Stimulated activated CD8-positive, alpha-beta memory T cell treated with anti-CD3 and anti-CD28 coated beads, Interleukin-15, amount 100 ng/mL, for 48 hours (primary cell): ENCODE measurements around the gene NUP210.

Source experiments
- DNase-seq, 2 donors: peaks; one replicate each; pipeline ENCODE4 v3.0.0-alpha.2; 2020; ENCODE audit warnings: low read depth in 2 of 2

Gene NUP210

DNA sequence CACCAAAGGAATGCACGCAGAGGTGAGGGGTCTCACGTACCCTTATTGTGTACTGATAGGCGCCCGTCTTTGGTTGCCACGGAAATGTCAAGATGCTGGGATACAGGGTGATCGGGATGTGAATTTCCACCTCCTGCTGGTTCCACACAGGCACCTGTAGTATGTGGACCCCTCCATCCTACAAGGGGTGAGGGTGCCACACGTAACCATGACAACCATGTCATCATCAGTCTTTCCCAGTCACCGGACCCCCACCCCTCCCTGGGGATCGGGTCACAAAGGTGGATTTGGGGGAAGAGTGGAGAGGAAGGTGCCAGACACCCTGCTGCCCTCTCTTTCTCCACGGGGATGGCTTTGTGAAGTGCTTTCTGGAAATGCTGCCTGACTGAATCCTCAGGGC lies 44.7 kb downstream of the NUP210 start:
- no peak for DNase-seq

DNA sequence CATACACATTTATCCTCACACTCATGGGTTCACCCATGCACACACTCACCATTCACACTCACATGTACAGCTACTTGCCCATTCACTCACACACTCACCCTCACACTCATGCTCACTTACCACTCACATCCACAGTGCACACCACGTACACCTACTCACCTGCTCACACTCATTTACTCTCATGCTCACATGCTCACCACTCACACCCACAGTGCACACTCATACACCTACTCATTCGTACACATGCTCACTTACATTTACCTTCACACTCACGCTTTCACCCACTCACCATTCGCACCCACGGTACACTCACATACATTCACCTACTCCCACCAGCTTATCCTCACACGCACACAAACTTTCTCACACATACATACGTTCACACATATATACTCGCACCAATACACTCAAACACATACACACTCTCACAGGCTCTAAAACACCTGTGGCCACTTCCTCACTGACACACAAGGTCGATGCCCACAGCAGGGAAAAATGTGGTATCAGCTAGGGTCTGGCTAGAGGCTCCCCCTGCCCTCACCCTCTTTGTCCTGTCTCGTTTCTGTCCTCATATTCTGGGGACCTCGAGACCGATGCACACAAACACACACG lies 46.0 kb downstream of the NUP210 start:
- no peak for DNase-seq

DNA sequence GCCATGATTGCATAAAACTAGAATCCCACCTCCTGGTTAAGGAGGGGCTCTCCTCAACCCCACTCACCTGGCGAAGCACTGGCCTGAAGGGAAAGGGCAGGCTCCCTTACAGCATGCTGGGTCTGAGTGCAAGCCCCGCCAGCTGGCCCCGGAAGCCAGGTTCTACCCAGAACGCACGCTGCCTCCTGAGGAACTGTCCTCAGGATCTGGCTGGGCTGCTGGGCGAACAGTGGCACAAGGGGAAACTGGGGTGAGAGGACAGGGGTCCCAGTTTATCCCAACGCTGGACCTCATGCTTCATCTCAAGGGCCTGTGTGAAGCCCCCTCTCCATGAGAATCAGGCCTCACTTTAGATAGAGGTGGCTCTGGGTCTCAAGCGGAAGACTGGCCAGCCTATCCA lies 47.5 kb downstream of the NUP210 start:
- DNase-seq: no peak

DNA sequence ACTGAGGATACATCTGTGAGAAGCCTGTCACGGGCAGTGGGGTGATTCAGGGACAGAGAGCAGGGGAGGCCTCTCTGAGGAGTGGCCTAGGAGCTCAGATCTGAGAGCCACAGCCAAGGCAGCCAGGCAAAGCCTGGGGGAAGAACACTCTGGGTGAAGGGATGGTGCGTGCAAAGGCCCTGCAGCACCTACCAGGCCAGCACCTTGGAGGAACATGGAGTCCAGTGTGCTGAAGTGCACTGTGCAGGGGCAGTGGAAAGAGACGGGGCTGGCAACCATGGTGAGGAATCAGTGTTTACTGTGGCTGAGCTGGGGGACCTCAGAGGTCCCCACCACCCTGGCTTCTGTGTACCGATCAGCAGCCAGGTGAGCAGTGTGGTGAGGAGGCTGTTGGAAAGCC lies 48.0 kb downstream of the NUP210 start:
- DNase-seq: no peak

DNA sequence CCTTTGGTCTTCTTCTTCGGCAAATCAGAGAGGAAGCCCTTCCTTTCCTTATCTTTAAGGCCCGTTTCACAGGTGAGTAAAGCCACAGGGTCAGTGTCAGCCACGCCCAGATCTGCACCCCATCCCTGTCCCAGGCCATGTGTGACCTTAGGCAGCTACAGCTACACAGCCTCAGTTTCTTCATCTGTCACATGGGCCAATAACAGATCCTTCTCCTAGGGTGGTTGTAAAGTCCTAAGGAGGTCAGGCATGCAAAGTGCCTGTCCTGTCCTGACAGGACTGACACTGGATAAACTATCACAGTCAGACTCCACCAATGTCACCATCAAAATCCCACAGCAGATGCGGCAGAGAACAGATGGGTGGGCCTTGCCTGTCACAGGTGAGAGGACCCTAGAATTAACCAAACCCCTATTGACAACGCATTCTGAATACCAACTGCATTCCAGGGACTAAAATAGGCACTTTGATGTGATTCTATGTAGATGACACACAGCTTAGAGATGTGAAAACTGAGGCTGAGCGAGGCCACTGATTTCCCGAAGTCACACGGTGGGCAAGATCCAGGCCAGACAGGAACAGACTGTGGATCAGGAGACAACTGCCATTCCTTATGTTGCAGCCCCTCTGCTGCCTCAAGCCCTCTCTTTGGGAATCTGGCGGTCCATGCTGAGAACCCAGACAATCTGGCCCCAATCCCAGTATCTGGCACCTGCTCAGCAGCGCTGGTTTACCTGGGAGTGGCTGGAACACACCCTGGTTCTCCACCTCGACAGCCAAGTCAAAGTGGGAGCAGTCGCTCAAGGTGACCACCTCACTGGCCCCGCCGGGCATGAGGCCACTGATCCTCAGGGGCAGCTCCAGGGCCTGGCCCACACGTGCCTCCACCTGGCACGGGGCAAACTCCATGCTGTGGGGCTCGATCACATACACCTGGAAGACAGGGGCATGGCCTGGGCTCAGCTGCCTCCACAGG lies 48.7 kb downstream of the NUP210 start:
- DNase-seq: no peak

DNA sequence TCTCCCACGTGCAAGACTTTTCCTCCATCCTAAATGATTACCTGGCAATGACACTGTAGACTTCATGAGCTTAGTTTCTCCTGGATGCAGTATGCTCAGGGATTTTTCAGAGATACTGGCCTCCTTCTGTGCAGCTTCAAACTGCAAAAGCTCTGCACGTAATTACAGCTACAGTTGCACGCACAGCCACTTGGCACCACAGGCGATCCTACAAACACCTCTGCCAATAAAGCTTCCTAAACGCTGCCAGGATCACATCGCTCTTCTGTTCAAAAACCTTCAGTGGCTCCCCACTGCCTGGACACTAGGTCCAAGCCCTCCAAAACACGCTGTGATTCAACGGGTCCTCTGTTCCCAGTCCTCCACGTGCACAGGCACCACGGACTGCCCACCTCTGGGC lies 49.5 kb downstream of the NUP210 start:
- DNase-seq: no peak

DNA sequence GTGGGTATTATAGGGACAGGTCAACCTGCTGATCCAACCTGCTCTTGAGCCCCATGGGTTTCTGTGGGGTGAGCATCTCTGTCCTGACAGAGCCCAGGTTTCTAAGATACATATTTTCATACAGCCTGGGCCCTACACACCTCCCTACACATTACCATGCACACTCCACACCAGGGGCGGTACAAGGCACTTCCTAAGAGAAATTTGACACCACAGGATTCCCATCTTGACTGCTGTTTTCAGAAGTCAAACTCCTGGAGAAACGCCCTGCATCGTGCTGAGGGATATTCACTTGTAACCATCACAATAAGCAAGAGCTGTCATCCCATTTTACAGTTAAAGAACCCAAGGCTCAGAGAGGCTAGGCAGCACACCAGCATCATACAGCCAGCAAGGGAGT lies 50.1 kb downstream of the NUP210 start:
- no peak for DNase-seq

DNA sequence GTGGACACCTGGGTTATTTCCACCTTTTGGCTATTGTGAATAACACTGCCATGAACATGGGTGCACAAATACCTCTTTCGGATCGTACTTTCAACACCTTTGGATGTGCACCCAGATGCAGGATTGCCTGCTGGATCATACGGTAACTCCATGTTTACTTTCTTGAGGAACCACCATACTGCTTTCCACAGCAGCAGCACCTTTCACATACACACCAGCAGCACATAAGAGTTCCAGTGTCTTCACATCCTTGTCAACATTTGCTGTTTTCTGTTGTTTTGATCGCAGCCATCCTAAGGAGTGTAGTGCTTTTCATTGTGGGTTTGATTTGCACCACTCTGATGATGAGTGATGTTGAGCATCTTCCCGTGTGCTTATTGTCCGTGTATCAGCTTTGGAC lies 51.3 kb downstream of the NUP210 start:
- DNase-seq: no peak

DNA sequence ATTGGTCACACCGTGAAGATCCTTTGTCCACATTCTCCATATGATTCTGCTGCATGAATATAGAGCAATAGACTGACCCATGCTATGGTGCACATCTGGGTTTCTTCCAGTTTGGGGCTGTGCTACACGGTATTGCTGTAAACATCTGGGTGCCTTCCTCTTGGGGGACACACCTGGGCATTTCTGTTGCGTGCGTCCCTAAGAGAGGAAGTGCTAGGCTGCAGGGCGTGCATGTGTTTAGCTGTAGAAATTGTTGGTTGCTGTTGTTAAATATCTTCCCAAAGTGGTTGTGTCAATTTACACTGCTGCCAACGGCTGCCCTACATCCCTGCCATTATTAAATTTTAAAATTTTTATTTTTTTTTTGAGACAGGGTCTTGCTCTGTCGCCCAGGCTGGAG lies 52.4 kb downstream of the NUP210 start:
- DNase-seq: no peak

DNA sequence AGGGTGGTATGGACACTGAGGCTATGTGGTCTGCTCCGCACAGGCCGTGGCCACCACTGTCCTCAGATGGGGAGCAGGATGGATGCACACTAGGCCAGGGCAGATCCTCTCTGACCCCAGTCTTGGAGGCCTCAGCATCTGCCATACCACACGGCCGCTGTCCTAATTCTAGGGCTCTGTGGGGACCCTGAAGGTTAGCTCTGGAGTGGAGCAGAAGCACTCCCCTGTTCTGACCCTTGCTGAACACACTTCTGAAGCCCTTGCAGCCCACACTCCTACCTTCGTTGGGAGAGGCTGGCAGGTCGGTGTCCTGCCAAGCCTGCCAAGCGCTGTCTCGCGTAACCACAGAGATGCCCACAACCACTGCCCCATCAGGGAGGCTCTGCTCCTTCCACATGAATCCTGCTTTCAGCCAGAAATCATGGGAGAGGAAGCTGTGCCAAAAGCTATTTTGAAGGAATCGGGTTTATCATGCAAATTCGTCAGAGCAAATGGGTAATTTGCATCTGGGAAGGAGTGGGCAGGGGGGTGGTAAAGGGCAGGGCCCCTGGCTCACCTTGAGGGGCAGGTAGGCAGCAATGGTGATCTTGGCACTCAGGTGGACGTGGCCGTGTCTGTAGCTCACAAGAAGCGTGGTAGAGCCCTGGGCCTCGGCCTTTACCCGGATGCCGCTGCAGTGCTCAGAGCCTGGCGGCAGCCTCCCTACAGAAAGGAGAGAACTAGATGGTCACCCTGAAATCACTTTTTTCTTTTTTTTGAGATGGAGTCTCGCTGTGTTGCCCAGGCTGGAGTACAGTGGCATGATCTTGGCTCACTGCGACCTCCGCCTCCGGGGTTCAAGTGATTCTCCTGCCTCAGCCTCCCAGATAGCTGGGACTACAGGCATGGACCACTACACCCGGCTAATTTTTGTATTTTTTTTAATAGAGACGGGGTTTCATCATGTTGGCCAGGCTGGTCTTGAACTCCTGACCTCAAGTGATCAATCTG lies 54.4 kb downstream of the NUP210 start:
- DNase-seq: no peak

DNA sequence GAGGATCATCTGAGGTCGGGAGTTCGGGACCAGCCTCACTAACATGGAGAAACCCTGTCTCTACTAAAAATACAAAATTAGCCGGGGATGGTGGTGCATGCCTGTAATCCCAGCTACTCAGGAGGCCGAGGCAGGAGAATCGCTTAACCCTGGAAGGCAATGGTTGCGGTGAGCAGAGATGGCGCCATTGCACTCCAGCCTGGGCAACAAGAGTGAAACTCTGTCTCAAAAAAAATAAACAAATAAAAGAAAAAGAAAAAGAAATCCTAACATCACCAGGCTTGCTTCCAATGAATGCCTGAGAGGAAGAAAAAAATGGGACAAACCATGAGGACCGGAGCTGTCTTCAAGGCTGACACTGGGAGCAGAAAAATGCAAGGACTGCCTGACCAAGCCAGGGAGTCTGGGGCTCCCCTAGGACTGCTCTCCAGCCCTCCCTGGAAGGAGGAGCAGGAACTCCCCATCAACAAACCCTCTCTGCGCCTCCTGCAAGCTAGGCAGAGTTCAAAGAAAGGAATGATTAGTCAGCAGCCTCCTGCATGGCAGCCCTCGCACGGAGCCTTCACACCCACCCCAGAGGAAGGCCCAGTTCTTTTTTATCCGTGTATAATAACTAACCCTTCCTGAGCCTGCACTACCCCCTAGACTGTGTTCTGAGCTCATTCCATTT lies 55.4 kb downstream of the NUP210 start:
- no peak for DNase-seq

DNA sequence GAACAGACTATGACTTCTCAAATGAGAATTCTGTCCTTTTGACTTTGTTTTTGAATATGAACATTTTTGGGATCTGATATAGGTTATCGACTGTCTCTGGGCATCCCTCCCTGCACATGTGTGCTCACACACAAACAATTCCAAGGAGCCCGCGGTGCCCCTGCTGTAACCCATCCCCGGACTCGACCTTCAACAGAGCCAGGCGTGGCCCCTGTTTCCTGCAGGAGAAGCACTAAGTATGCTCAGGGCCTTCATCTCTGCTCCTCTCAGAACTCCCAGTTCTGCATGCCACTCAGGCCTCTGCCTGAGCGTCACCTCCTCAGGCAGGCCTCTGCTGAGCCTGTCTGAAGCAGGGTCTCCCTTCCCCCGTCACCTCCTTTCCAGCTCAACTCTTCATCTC lies 57.6 kb downstream of the NUP210 start:
- no peak for DNase-seq

DNA sequence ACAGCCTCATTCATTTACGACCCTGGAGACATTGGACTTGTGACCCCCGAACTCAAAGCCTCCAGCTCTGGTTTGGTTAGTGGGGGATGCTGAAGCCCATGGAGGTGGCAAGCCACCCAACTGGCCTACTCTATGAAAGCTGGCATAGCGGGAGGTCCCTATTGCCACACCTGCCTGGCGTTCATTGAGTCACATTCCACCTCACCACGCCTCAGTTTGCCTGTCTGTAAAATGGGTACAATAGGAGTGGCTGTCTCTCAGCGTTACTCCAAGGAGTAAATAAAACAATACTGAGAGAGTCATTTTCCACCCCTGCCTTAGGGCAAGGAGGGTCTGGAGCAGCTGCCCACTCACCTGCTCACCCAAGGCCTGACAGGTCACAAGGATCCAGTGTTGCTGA lies 60.2 kb downstream of the NUP210 start:
- no peak for DNase-seq

DNA sequence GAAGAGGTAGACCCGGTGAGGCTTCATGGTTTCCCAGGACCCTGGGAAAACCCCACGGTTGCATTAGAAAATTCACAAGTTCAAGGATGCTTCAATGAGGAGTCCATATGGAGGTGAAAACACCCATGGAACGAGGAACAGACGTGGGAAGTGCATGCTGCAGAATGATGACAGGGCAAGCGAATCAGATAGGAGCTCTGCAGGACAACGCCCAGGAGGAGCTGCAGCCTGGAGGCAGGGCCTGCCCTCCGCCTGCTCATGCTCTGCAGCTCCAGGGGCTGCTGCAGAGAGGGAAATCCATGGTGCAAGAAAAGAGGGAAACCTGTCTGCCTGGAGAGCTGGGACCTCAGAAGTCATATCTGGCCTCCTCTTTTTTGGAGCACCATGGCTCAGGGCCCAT lies 61.5 kb downstream of the NUP210 start:
- DNase-seq: no peak

DNA sequence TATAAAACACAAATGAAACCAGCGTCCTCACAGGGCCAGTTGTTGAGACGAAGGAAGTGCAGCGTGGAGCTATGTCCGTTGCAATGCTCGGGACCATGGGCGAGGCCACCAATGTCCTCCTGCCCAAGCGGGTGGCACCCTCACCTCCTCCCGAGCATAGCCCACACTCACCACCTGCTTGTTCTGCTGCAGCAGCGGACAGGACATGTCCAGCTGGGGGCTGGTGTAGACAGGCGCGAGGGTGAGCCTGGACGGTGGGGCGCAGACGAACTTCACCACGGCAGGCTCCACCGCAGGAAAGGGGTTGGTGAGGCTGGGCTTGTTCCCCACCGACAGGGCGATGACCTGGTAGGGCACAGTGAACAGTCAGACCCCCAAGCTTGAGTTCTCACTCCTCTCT lies 62.1 kb downstream of the NUP210 start:
- no peak for DNase-seq

DNA sequence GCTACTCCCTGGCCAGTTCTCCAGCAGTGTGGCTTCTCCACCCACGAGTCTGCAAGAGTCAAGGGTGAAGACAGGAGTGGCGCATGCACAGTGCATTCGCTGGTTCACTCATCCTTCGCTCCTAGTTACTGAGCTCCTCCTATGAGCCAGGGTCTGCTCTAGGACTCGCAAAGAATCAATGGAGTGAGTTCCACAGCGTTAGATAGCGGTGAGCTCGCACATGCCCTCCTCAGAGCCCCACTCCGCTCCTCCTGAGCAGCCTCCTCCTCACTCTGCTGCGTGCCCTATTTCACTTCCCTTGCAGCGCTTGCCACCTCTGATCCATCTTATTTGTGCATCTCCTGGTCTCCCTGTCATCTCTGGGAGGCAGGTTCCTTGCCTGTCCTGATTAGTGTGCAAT lies 63.0 kb downstream of the NUP210 start:
- DNase-seq: no peak

DNA sequence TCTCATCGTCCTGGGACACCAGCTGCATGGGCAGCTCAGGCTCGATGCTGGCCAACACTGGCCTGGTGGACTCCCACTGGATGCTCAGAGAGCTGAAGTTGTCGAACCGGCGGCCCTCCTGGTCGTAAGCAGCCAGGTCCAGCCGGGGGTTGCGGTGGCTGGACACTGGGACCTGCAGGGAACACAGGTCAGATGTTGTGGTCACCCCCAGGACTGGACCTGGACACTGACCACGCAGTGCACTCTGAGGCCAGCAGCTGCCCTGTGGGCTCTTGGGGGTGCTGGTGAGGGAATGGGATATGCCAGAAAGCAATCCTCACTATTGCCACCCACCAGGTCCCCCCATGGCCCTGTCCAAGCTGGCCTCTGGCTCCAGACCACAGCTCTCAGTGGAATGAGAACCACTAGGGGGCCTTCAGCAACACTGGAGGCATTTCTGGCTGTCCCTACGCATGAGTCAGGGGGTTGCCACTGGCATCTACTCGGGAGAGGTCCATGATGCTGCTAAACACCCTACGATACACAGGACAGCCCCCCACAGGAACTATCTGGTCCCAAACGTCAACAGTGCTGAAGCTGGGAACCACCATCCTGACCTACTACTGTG lies 66.1 kb downstream of the NUP210 start:
- no peak for DNase-seq

DNA sequence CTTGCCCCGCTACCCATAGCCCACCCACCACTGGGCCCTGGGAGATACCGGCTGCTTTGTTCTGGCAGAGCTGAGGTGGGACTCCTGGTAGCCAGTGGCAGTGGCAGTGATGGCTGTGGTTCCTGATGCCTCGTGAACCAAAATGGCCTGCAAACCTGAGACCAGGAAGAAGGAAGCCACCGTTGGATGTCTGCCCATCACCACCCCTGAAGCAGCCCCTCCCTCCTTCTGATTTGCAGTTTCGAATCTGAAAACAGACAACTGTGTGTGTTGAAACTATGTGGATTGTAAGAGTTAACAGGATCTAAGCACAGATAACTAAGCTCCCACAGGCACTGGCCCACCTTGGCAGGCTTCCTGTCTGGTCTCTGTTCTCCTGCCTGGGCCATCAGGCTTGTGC lies 66.6 kb downstream of the NUP210 start:
- no peak for DNase-seq

DNA sequence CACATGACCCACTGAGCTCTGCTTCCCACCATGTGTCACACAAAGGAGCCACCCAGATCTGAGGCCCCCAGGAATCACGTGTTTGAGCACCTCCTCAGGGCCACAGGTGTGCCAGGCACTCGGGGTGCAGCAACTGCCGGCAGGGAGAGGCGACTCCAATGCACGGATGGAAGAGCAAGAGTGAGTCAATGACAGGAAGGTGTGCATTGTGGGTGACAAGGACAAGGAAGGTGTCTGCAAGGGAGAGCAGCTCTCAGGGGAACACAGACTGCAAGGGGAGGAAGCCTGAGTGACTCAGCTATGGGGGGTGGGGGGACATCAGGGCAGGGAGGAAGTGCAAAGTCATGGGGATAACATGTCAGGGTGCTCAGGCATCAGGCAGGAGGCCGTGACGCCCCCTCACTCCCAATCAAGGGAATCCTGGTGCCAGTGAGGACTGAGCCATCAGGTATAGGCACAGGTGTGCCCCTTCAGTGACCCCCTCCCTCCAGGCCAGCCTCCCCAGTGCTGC lies 67.4 kb downstream of the NUP210 start:
- peak in 1 of 2 donors; percentile 9 for DNase-seq

DNA sequence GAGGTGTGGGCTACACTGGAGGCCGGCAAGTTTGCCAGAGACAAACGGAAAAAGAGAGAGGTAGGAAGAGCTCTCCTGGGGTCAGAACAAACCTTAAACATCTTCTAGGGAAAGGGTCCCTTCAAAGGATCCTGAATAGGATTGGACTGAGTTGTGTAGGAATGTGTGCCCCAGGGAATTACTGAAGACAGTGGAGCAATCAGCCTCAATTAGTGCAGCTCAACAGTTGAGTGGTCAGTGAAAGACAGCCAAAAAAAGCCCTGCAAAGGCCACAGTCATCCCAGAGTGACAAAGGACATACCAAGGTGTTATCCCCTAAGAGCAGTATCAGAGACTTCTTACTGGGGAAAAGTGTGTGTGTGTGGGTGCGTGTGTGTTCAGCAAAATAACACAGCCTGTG lies 70.3 kb downstream of the NUP210 start:
- DNase-seq: no peak
